HepG2 (cell line): Measurements from ENCODE around the gene TFPI. TPM values are rescaled to one million over a fixed set of nuclear protein-coding genes. Genes with fewer than 3 reads are reported as not detected.

ENCODE experiments used
- ATAC-seq: fragments of 200-7000 bp; cut with Tn5 transposase; 3 replicates; pipeline ENCODE4 v1.9.1; 2020; ENCODE audit warnings: mild to moderate bottlenecking, moderate library complexity
- BruUV-seq: library from RNA; stranded (reverse); fragments of 400-500 nt; replicated peaks from 2 replicates; lab custom pipeline; 2021; lab: Mats Ljungman, UMichigan
- CTCF ChIA-PET: fragments of 300-600 bp; formaldehyde crosslinking; extraction: SDS; loops from one replicate; lab custom pipeline; 2021; ENCODE audit warnings: low total read pairs, inconsistent platforms, low intra/inter-chr PET ratio; lab: Yijun Ruan, JAX
- POLR2A ChIA-PET: fragments of 350-600 bp; sonication (Branson Sonifier 250); formaldehyde crosslinking; loops from one replicate; lab custom pipeline; 2020; ENCODE audit warnings: antibody characterized with exemption, inconsistent platforms; lab: Yijun Ruan, JAX
- DNase-seq: peaks from one replicate; pipeline ENCODE4 v3.0.0-alpha.2; 2015; ENCODE audit warnings: low spot score
- FAIRE-seq: peaks from 3 replicates; lab custom pipeline; 2011; peaks lifted over from hg19 to GRCh38; lab: Jason Lieb, UNC
- H2AFZ ChIP-seq: one replicate; pipeline ENCODE4 v1.6.1; 2011; ENCODE audit warnings: low read length, inconsistent platforms
- H3K27ac ChIP-seq: fragments of 300-600 bp; 3 replicates; pipeline ENCODE4 v1.8.0; 2011; ENCODE audit warnings: mixed run types, mild to moderate bottlenecking, mixed read lengths, low read length, inconsistent platforms; ENCODE audit not compliant: insufficient read depth; ENCODE audit errors: extremely low read length
- H3K27me3 ChIP-seq, 2 experiments: fragments of 200-600 bp in 1 of 2; 2 replicates in 1 of 2; 3 replicates in 1 of 2; pipeline versions ENCODE4 v1.6.0 to v1.8.0; 2011; ENCODE audit warnings: low read length in 2 of 2, mild to moderate bottlenecking in 2 of 2, moderate library complexity in 2 of 2, inconsistent platforms in 1 of 2; ENCODE audit not compliant: insufficient read depth in 2 of 2, control insufficient read depth in 1 of 2
- H3K36me3 ChIP-seq, 2 experiments: fragments of 200-600 bp in 1 of 2; replicated peaks in 1 of 2; 2 replicates in 1 of 2; 3 replicates in 1 of 2; pipeline versions ENCODE4 v1.5.1 to v1.8.0; 2011; ENCODE audit warnings: low read length in 2 of 2, inconsistent platforms in 1 of 2; ENCODE audit not compliant: insufficient read depth in 2 of 2, control insufficient read depth in 1 of 2
- H3K4me1 ChIP-seq: 2 replicates; pipeline ENCODE4 v1.5.1; 2012; ENCODE audit warnings: low read length, inconsistent platforms; ENCODE audit not compliant: insufficient read depth
- H3K4me2 ChIP-seq: 2 replicates; pipeline ENCODE4 v1.6.0; 2011; ENCODE audit warnings: low read depth, low read length, inconsistent platforms
- H3K4me3 ChIP-seq, 3 experiments: fragments of 200-600 bp in 1 of 3; sonication (generic), shearing (Covaris generic) in 1 of 3; replicated peaks in 1 of 3; 2 replicates each; pipeline ENCODE4 v1.5.1; 2011 to 2016; ENCODE audit warnings: low read length in 3 of 3, inconsistent platforms in 2 of 3, low read depth in 2 of 3, mild to moderate bottlenecking in 2 of 3, control low read depth in 1 of 3, mixed read lengths in 1 of 3; ENCODE audit not compliant: insufficient read depth in 1 of 3
- H3K79me2 ChIP-seq: one replicate; pipeline ENCODE4 v1.6.1; 2011; ENCODE audit warnings: low read length, inconsistent platforms; ENCODE audit not compliant: insufficient read depth
- H3K9ac ChIP-seq: 2 replicates; pipeline ENCODE4 v1.6.0; 2011; ENCODE audit warnings: mild to moderate bottlenecking, low read depth, low read length, inconsistent platforms; ENCODE audit not compliant: insufficient read depth
- H3K9me3 ChIP-seq: 2 replicates; pipeline ENCODE4 v1.5.1; 2012; ENCODE audit warnings: mild to moderate bottlenecking, low read length
- H4K20me1 ChIP-seq: 2 replicates; pipeline ENCODE4 v1.6.0; 2011; ENCODE audit warnings: inconsistent platforms, mild to moderate bottlenecking, low read length, moderate library complexity; ENCODE audit not compliant: insufficient read depth
- AGO2 ChIP-seq: fragments of 200-400 bp; formaldehyde crosslinking; optimal IDR thresholded peaks from 2 replicates; pipeline ENCODE3; 2017; ENCODE audit warnings: mild to moderate bottlenecking, low read depth, low read length, moderate library complexity
- FOXA1 ChIP-seq, 2 experiments: fragments of 450-650 bp in 1 of 2; sonication (generic) in 1 of 2; formaldehyde crosslinking in 1 of 2; IDR thresholded peaks; 2 replicates each; pipeline versions ENCODE4 v1.4.0 to v1.6.1; 2016 to 2020; ENCODE audit warnings: missing genetic modification reagents in 1 of 2
- HBP1 ChIP-seq: IDR thresholded peaks from 2 replicates; pipeline ENCODE4 v1.6.1; 2016; ENCODE audit warnings: low read depth, control low read depth
- HDAC2 ChIP-seq: sonication (generic); formaldehyde crosslinking; IDR thresholded peaks from 2 replicates; pipeline ENCODE4 v1.4.0; 2020; ENCODE audit warnings: missing genetic modification reagents
- HMG20B ChIP-seq: conservative IDR thresholded peaks from 2 replicates; pipeline ENCODE4 v1.6.1; 2016; ENCODE audit warnings: missing genetic modification reagents, missing compliant biosample characterization
- JARID2 ChIP-seq: sonication (generic); formaldehyde crosslinking; IDR thresholded peaks from 2 replicates; pipeline ENCODE4 v1.8.1; 2023; ENCODE audit warnings: missing genetic modification reagents, inconsistent platforms; ENCODE audit not compliant: insufficient replicate concordance
- MED1 ChIP-seq: sonication (generic); formaldehyde crosslinking; IDR thresholded peaks from 2 replicates; pipeline ENCODE4 v1.4.0; 2020; ENCODE audit warnings: missing genetic modification reagents
- POLR2A ChIP-seq, 2 experiments: IDR thresholded peaks; 2 replicates each; pipeline ENCODE4 v1.6.1; 2011; ENCODE audit warnings: low read depth in 2 of 2, low read length in 2 of 2, mild to moderate bottlenecking in 1 of 2, moderate library complexity in 1 of 2; ENCODE audit not compliant: insufficient read depth in 1 of 2
- POLR2AphosphoS5 ChIP-seq: IDR thresholded peaks from 2 replicates; pipeline ENCODE4 v1.6.1; 2012; ENCODE audit warnings: low read depth, low read length
- POLR2G ChIP-seq: fragments of 200-400 bp; formaldehyde crosslinking; IDR thresholded peaks from 2 replicates; pipeline ENCODE4 v1.6.1; 2018; ENCODE audit warnings: mild to moderate bottlenecking, low read depth, low read length, moderate library complexity
- PTBP1 ChIP-seq: fragments of 200-400 bp; formaldehyde crosslinking; IDR thresholded peaks from 2 replicates; pipeline ENCODE4 v1.6.1; 2018; ENCODE audit warnings: low read length, low read depth; ENCODE audit not compliant: poor library complexity, severe bottlenecking
- RBM22 ChIP-seq: fragments of 200-400 bp; formaldehyde crosslinking; optimal IDR thresholded peaks from 2 replicates; pipeline ENCODE3; 2017; ENCODE audit warnings: mild to moderate bottlenecking, low read length, moderate library complexity
- SMYD3 ChIP-seq: sonication (generic); formaldehyde crosslinking; IDR thresholded peaks from 2 replicates; pipeline ENCODE4 v1.8.1; 2023; ENCODE audit warnings: mild to moderate bottlenecking, missing genetic modification reagents
- SP140L ChIP-seq: sonication (generic); formaldehyde crosslinking; IDR thresholded peaks from 2 replicates; pipeline ENCODE4 v1.4.0; 2020; ENCODE audit warnings: missing genetic modification reagents, borderline replicate concordance
- ZNF207 ChIP-seq: fragments of 450-650 bp; IDR thresholded peaks from 2 replicates; pipeline ENCODE4 v1.6.1; 2016; ENCODE audit warnings: antibody characterized with exemption, borderline replicate concordance
- ZNF281 ChIP-seq: sonication (generic); formaldehyde crosslinking; IDR thresholded peaks from 2 replicates; pipeline ENCODE4 v1.4.0; 2020; ENCODE audit warnings: missing genetic modification reagents, borderline replicate concordance
- ZNF710 ChIP-seq: sonication (generic); formaldehyde crosslinking; IDR thresholded peaks from 2 replicates; pipeline ENCODE4 v1.5.0; 2020; ENCODE audit warnings: mild to moderate bottlenecking, missing genetic modification reagents, borderline replicate concordance
- in situ Hi-C: cut with HindIII; loops from 2 replicates; pipeline ENCODE4 v1.10.0; 2017; ENCODE audit warnings: low pct_unique_long_range_greater_than_20kb; ENCODE audit not compliant: extremely low pct_ligation_motif_present
- intact Hi-C: fragments of 100-400 bp; cut with micrococcal nuclease; formaldehyde crosslinking; loops from one replicate; pipeline ENCODE4 v1.10.0; 2022; ENCODE audit not compliant: unreplicated experiment
- polyA plus RNA-seq, 8 experiments: library from polyadenylated mRNA; depleted of rRNA in 3 of 8; stranded (reverse) in 7 of 8; unstranded in 1 of 8; fragments of >200 nt; fragmentation: Illumina TruSeq in 4 of 8; extraction: Trizol in 4 of 8; gene quantifications; 2 replicates each; pipeline versions ENCODE4 v1.2.1 to v1.2.3, GENCODE V29; 2011 to 2016; ENCODE audit warnings: low read depth in 4 of 8, missing spikeins in 1 of 8, mixed read lengths in 1 of 8; ENCODE audit not compliant: insufficient read depth in 1 of 8
- total RNA-seq, 5 experiments: library from RNA; depleted of rRNA; stranded (reverse); fragments of >200 nt; fragmentation: Illumina TruSeq; extraction: Trizol; gene quantifications; 2 replicates each; pipeline ENCODE4 v1.2.3, GENCODE V29; 2016; ENCODE audit warnings: low read depth in 1 of 5
- TF ChIP-seq, protein P1 (sequence below): IDR thresholded peaks from 2 replicates; pipeline ENCODE4 v1.6.1; 2016; ENCODE audit warnings: missing compliant biosample characterization, missing genetic modification reagents, borderline replicate concordance

Gene TFPI
- total and polyA plus RNA-seq, 2 of the 13 experiments (the other 11 are each of a cell fraction or from before 2014, with no cell fraction given), result 301 to 436 TPM

DNA sequence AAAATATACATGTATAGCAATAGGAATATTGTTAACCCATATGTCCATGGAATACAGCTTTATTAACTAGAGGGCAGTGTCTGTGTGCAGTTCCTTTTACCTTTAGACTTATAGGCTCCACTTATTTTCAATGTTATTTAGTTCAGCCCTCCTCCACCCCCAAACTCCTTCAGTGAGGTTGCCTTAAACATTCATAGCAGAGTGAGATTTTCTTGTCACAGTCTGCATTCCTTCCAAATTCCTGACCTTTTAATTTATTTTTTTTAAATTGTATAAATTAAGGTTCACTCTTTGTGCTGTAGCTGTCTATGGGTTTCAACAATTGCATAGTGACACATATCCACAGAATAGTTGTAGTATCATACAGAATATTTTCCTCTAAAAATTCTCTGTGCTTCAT, 30.9 kb downstream of the TFPI start:
- POLR2A ChIA-PET, result interaction anchor here (1.2 to 4.3 kb wide), 2 partner anchors 10 to 27 kb away, joined by 3 to 20 read pairs; no protein-coding TSS in a partner anchor
- intact Hi-C loops, result no loop called here
- TF ChIP-seq HMG20B (CRISPR knock-in tag) (no peak), MED1 (CRISPR knock-in tag) (0 out of 2 replicates have a peak, but pooled peaks have one; percentile 11), ZNF710 (CRISPR knock-in tag) (no peak), SMYD3 (CRISPR knock-in tag) (no peak), HDAC2 (no peak), AGO2 (peak; percentile 7), FOXA1 (IDR thresholded peaks at IDR 0.05) (no peak), FOXA1 (CRISPR knock-in tag; IDR thresholded peaks at IDR 0.05) (no peak), HBP1 (no peak), POLR2A (IDR thresholded peaks at IDR 0.05; ENCODE audit: insufficient read depth in 1 of 2, low read depth in 2 of 2, low read length in 2 of 2) (peak in 1 of 2 experiments; percentile 30; a peak in 1 of 4 replicates), ZNF207 (no peak), JARID2 (CRISPR knock-in tag) (no peak), PTBP1 (no peak), POLR2AphosphoS5 (peak; percentile 44), SP140L (CRISPR knock-in tag) (no peak), ZNF281 (CRISPR knock-in tag) (no peak), RBM22 (peak; percentile 80), POLR2G (no peak)
- TF ChIP-seq, protein P1, sequence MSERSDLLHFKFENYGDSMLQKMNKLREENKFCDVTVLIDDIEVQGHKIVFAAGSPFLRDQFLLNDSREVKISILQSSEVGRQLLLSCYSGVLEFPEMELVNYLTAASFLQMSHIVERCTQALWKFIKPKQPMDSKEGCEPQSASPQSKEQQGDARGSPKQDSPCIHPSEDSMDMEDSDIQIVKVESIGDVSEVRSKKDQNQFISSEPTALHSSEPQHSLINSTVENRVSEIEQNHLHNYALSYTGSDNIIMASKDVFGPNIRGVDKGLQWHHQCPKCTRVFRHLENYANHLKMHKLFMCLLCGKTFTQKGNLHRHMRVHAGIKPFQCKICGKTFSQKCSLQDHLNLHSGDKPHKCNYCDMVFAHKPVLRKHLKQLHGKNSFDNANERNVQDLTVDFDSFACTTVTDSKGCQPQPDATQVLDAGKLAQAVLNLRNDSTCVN, result no peak
- H2AFZ ChIP-seq, result no peak overlapping the region
- DNase-seq (no peak), ATAC-seq (no peak), FAIRE-seq (no peak)
- no peak overlapping the region for H3K9ac ChIP-seq
- H3K4me3 ChIP-seq, result no peak overlapping the region
- H3K27me3 ChIP-seq, result no peaks in the 10 kb centered on the region
- CTCF ChIA-PET, result no interaction called here
- peaks cover 89% of the 10 kb centered on the region for H3K79me2 ChIP-seq
- H4K20me1 ChIP-seq, result peaks cover 7% of the 10 kb centered on the region
- in situ Hi-C loops, result no loop called here
- peaks cover 11 to 44% of the 10 kb centered on the region in 2 experiments for H3K36me3 ChIP-seq
- H3K27ac ChIP-seq, result peak overlapping the region; percentile 31
- peaks cover 95% of the 10 kb centered on the region for H3K4me1 ChIP-seq
- no peak overlapping the region; the same call in 1 of the 2 replicates for H3K4me2 ChIP-seq
- BruUV-seq, result no TSS peak
- H3K9me3 ChIP-seq, result no peaks in the 10 kb centered on the region
